ENCODE results near the gene FBXO39.
"Not testable (repeated sequence)": the region's sequence is repeated elsewhere in the genome, so short reads cannot be mapped to it uniquely, and the experiment has no call there.

FBXO39 gene

GRCh38 chr17:6812295-6812694 lies 36.3 kb downstream of the FBXO39 start:
- Mint-ChIP-seq H3K9me3 (peaks cover 2% of the 10 kb centered on the region), H3K36me3 (no peaks in the 10 kb centered on the region), H3K4me1 (no peaks in the 10 kb centered on the region), H3K27ac (no peak overlapping the region), H3K27me3 (peaks cover 53% of the 10 kb centered on the region), H3K4me3 (no peak overlapping the region)
- ATAC-seq = no peak

DNA sequence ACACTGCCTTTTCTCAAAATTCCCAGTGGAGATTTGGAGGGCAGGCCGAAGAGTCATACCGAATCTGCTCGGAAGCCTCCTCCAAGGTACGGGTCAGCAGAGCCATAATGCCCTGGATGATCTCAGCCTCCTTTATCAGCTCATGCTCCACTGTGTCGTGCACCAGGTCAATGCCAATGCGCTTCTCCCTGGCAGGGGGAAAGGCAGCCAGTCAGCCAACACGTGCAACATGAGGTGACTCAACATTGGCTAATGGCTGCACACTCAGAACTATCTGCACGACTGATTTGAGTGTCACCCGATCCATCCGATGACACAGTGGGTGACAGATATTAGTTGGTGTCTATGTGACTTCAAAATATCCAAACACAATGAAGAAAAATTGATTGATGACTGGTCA lies 39.8 kb downstream of the FBXO39 start:
- Mint-ChIP-seq H3K27ac (no peak overlapping the region), H3K9me3 (peaks cover 5% of the 10 kb centered on the region), H3K36me3 (no peaks in the 10 kb centered on the region), H3K4me3 (no peak overlapping the region), H3K4me1 (no peaks in the 10 kb centered on the region), H3K27me3 (peaks cover 40% of the 10 kb centered on the region)
- no peak for ATAC-seq

GRCh38 chr17:6816368-6816767 lies 40.4 kb downstream of the FBXO39 start:
- not testable (repeated sequence) for H3K4me3 Mint-ChIP-seq, ATAC-seq, H3K36me3 Mint-ChIP-seq, H3K4me1 Mint-ChIP-seq, H3K27ac Mint-ChIP-seq, H3K9me3 Mint-ChIP-seq
- H3K27me3 Mint-ChIP-seq = peaks cover 40% of the 10 kb centered on the region

DNA sequence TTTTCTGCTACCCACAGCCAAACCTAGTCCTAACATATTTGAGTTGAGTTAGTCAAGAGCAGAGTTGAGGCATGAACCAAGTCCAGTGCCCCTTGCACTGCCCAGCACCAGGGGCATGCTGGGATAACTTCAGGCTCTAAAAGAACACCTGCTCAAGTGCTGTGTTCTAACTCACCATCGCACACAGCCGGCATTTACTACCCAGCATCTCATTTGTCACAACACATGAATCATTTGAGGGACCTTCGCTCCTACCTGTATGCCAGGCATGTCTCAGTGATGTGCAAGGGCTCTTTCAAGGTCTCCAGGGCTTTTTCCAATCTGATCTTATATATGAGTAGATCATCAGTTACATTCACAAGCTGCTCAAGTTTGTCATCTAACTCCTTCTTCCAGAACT lies 42.9 kb downstream of the FBXO39 start:
- Mint-ChIP-seq H3K27me3 (peaks cover 16% of the 10 kb centered on the region), H3K27ac (no peak overlapping the region), H3K36me3 (no peaks in the 10 kb centered on the region), H3K4me1 (no peaks in the 10 kb centered on the region), H3K9me3 (peaks cover 3% of the 10 kb centered on the region), H3K4me3 (no peak overlapping the region)
- no peak for ATAC-seq

GRCh38 chr17:6823011-6823442 lies 47.0 kb downstream of the FBXO39 start:
- ATAC-seq = no peak
- H3K4me1 Mint-ChIP-seq = no peaks in the 10 kb centered on the region
- peaks cover 32% of the 10 kb centered on the region for H3K27me3 Mint-ChIP-seq
- no peaks in the 10 kb centered on the region for H3K36me3 Mint-ChIP-seq
- H3K4me3 Mint-ChIP-seq = no peak overlapping the region
- H3K9me3 Mint-ChIP-seq = peaks cover 3% of the 10 kb centered on the region
- no peak overlapping the region for H3K27ac Mint-ChIP-seq

GRCh38 chr17:6830383-6830986 lies 54.5 kb downstream of the FBXO39 start:
- H3K27me3 Mint-ChIP-seq = peaks cover 67% of the 10 kb centered on the region
- H3K9me3 Mint-ChIP-seq = no peaks in the 10 kb centered on the region
- peaks cover 15% of the 10 kb centered on the region for H3K4me1 Mint-ChIP-seq
- no peak overlapping the region for H3K27ac Mint-ChIP-seq
- no peak for ATAC-seq
- H3K36me3 Mint-ChIP-seq = no peaks in the 10 kb centered on the region
- H3K4me3 Mint-ChIP-seq = no peak overlapping the region

GRCh38 chr17:6831661-6832263 lies 55.7 kb downstream of the FBXO39 start, which contains the start of gene TEKT1:
Gene TEKT1 (minus strand): TSS chr17:6831729. CDS start chr17:6830376, 1,353 bp downstream.
- H3K27ac Mint-ChIP-seq = no peak within 1 kb of the TSS

More at GRCh38 chr17:6831661-6832263, 55.7 kb downstream of the FBXO39 start, which contains the start of gene TEKT1:
- peak; percentile 80 for ATAC-seq
- Mint-ChIP-seq H3K9me3 (no peaks in the 10 kb centered on the region), H3K4me3 (peak within 1 kb of the TSS; percentile 77), H3K27me3 (peaks cover 70% of the 10 kb centered on the region), H3K4me1 (peaks cover 15% of the 10 kb centered on the region), H3K36me3 (no peaks in the 10 kb centered on the region)
